HUES48 (cell line): ENCODE results near the gene DNAAF2.
"Not testable (repeated sequence)": the region's sequence is repeated elsewhere in the genome, so short reads cannot be mapped to it uniquely, and the experiment has no call there.

Experiments used
- H3K27ac ChIP-seq: one replicate; pipeline ENCODE4 v1.7.0; 2013; ENCODE audit warnings: low read depth, low read length, inconsistent platforms
- H3K27me3 ChIP-seq: 2 replicates; pipeline ENCODE4 v1.6.1; 2013; ENCODE audit warnings: mild to moderate bottlenecking, low read length; ENCODE audit not compliant: control insufficient read depth, insufficient read depth
- H3K36me3 ChIP-seq: 2 replicates; pipeline ENCODE4 v1.6.1; 2013; ENCODE audit warnings: low read length; ENCODE audit not compliant: control insufficient read depth, insufficient read depth
- H3K4me1 ChIP-seq: 2 replicates; pipeline ENCODE4 v1.6.1; 2013; ENCODE audit warnings: mild to moderate bottlenecking, low read length; ENCODE audit not compliant: control insufficient read depth, insufficient read depth
- H3K4me3 ChIP-seq: 2 replicates; pipeline ENCODE4 v1.5.1; 2013; ENCODE audit warnings: mild to moderate bottlenecking, low read depth, low read length
- H3K9ac ChIP-seq: 2 replicates; pipeline ENCODE4 v1.6.1; 2013; ENCODE audit warnings: mild to moderate bottlenecking, low read depth, low read length, moderate library complexity
- H3K9me3 ChIP-seq: 2 replicates; pipeline ENCODE4 v1.6.1; 2013; ENCODE audit warnings: low read length; ENCODE audit not compliant: control insufficient read depth, insufficient read depth

The DNAAF2 gene

DNA sequence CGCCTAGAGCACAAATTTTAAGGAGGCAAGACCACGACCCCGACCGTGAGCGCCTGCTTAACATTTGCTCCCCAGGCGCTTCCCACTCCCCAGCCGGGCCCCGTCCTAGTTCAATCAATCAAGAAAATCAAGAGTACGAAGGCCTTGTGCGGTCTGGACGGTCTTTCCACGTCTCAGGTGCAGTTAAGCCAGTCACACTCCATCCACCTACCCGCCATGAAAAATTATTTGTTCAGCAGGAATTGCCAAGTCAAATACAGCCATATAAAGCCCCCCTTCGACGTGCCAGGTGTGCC, 36.9 kb downstream of the DNAAF2 start:
- Histone ChIP-seq H3K4me3 (peak overlapping the region; percentile 98), H3K4me1 (no peaks in the 10 kb centered on the region), H3K9me3 (no peaks in the 10 kb centered on the region), H3K27me3 (no peaks in the 10 kb centered on the region), H3K27ac (peak overlapping the region; percentile 91), H3K36me3 (peaks cover 9% of the 10 kb centered on the region), H3K9ac (peak overlapping the region; percentile 95)

DNA sequence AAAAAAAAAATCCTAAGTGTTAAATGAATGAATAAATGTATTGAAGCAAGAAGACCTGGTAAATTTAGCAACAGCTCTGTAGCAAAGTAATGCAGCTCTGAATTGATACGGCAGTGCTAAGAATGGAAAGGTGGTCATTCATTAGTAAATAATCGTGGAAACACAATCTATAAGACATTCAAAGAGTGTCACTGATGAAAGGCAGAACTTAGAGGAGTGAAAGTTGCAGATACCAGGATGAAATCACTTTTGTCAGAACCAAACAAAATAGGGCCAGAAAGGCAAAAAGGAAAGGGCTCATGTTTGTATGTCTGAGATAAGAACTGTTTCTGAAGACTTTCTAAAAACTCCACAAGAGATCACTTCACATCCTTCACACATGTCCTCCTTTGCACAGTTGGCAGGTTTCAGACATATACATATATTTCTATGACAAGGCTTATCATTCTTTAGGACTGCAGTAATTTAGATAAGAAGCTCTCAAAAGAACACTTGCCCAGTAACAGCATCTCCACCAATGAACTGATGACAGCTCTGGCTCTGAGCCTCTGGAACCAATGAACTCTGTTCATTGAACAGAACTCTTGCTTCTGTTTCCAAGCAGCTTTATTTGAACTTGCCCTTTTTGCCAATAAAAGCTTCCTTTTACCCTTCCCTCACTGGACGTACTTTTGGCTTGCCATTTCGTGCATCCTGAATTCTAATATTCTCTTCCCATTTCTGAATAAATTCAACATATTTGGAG, 40.5 kb downstream of the DNAAF2 start:
- no peak overlapping the region for H3K9ac ChIP-seq
- no peaks in the 10 kb centered on the region for H3K4me1 ChIP-seq
- no peaks in the 10 kb centered on the region for H3K27me3 ChIP-seq
- no peaks in the 10 kb centered on the region for H3K9me3 ChIP-seq
- no peaks in the 10 kb centered on the region for H3K36me3 ChIP-seq
- no peak overlapping the region for H3K27ac ChIP-seq
- no peak overlapping the region for H3K4me3 ChIP-seq

DNA sequence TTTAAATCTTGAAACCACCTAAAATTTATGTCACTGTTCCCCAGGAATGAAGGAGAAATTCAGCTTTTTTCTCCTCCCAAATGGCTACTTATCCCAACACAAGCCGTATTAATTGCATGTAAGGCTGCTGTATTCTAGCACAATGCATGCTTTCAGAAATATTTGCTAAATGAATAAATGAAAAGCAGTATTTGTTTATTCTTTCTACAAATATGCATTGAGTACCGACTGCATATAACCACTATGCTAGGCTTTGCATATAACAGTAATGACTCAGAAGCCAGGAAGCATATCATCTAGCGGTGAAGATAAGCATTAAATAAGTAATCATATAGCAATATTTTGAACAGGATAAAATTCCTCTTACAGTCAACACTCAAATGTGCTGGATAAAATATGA, 42.0 kb downstream of the DNAAF2 start:
- no peak overlapping the region for H3K9ac ChIP-seq
- no peak overlapping the region for H3K4me3 ChIP-seq
- H3K9me3 ChIP-seq, result no peaks in the 10 kb centered on the region
- no peaks in the 10 kb centered on the region for H3K36me3 ChIP-seq
- H3K4me1 ChIP-seq, result no peaks in the 10 kb centered on the region
- H3K27ac ChIP-seq, result no peak overlapping the region
- no peaks in the 10 kb centered on the region for H3K27me3 ChIP-seq

DNA sequence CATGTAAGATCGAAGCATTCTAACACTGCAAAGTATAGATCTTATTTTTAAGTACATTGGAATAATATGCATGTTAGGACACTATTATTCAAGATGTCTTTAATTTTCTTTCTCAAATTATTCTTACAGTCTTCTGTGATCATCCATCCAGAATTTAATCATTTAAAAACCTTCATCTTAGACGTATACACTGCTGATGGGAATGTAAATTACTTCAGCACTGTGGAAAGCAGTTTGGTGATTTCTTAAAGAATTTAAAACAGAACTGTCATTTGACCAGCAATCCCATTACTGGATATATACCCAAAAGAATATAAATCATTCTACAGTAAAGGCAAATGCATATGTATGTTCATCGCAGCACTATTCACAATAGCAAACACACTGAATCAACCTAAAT, 45.7 kb downstream of the DNAAF2 start:
- no peaks in the 10 kb centered on the region for H3K27me3 ChIP-seq
- H3K27ac ChIP-seq, result no peak overlapping the region
- H3K9ac ChIP-seq, result no peak overlapping the region
- H3K9me3 ChIP-seq, result no peaks in the 10 kb centered on the region
- H3K36me3 ChIP-seq, result peaks cover 5% of the 10 kb centered on the region
- H3K4me1 ChIP-seq, result peaks cover 1% of the 10 kb centered on the region
- H3K4me3 ChIP-seq, result no peak overlapping the region

DNA sequence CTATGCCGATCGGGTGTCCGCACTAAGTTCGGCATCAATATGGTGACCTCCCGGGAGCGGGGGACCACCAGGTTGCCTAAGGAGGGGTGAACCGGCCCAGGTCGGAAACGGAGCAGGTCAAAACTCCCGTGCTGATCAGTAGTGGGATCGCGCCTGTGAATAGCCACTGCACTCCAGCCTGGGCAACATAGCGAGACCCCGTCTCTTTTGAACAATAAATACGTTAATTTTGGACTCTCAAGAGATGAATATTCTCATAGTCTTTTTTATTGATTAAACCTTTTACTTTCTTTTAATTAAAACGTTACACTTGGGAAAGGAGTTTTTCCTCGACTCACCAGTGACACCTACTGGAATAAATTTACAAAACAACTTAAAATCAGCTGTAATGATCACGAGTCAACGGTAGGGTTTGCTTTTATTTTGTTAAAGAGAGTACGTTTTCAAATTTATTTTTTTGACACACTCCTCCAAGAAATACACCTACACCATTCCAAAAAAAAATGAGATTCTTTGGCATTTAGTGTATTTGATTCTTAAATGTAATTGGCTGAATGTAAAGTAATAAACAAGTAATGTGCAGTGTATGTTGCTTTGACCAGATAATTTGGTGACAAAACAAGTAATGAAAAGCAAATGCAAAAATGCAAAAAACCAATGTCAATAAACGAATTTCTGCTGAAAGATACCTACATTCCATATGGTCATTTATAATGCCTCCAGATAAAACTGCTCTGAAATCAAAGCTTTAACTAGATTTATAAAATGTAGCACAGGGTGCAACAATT, 48.2 kb downstream of the DNAAF2 start:
- no peaks in the 10 kb centered on the region for H3K9me3 ChIP-seq
- peaks cover 30% of the 10 kb centered on the region for H3K36me3 ChIP-seq
- H3K4me1 ChIP-seq, result peaks cover 19% of the 10 kb centered on the region
- H3K4me3 ChIP-seq, result peak overlapping the region; percentile 49
- H3K27me3 ChIP-seq, result no peaks in the 10 kb centered on the region
- H3K9ac ChIP-seq, result no peak overlapping the region
- peak overlapping the region; percentile 75 for H3K27ac ChIP-seq

DNA sequence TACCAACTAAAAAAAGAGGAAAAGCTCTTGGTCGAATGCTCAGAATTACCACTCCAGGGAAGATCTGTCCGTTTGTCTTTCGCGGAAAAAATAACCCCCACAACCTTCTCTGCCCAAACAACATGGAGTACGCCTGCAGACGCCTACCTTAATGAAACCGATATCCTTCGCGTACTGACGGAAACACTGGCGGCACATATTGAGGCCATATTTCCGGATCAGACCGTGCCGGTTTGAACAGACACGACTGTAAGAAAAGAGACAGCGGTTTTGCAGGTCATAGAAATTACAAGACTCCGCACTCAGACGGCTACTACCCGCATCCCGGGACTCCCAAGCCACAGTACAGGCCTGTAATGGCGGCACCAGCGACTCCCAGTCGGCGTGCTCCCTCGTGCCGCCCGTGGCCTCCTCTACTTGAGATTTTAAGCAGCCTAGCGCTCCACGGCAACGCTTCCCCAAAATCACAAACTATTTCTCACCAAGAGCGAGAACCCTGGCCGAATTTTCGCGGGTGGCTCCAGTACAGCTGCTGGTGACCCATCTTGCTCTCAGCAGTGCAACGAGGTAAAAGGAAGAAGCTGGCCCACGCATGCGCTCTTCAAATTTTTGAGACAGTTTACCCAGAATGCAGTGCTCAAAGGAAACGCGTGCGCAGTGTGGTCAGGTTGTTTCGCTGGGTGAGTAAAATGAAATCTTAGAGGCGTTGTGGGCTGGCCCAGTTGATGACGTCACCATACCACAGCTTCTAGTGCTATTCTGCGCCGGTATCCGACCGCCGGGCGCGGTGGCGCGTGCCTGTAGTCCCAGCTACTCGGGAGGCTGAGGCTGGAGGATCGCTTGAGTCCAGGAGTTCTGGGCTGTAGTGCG, 49.0 kb downstream of the DNAAF2 start, which contains the start of gene RPS29:
Gene RPS29 (minus strand): TSS at position 578 of the 870 bp plus-strand sequence. CDS start 34 bp downstream, at position 544.
- Histone ChIP-seq H3K4me1 (peaks cover 19% of the 10 kb centered on the region), H3K36me3 (peaks cover 30% of the 10 kb centered on the region), H3K27ac (peak within 1 kb of the TSS; percentile 88), H3K27me3 (no peaks in the 10 kb centered on the region), H3K4me3 (peak within 1 kb of the TSS; percentile 88), H3K9me3 (no peaks in the 10 kb centered on the region), H3K9ac (peak within 1 kb of the TSS; percentile 99)

DNA sequence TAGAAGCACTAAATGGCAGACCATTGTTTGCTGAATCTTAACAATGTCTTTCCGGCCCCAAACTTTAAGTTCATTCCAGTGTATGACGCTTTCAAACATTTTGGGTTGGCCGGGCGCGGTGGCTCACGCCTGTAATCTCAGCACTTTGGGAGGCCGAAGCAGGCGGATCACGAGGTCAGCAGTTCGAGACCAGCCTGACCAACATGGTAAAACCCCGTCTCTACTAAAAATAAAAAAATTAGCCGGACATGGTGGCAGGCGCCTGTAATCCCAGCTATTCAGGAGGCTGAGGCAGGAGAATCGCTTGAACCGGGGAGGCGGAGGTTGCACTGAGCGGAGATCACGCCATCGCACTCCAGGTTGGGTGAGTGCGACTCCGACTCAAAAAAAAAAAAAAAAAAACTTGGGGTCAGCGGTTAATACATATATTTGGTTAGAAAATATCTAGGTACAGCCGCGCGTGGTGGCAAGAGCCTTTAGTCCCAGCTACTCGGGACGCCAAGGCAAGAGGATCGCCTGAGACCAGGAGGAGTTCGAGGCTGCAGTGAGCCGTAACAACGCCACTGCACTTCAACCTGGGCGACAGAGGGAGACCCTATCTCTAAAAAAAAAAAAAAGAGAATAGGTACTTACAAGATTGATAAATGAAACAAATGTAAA, 49.9 kb downstream of the DNAAF2 start:
- not testable (repeated sequence) for H3K9me3 ChIP-seq, H3K27me3 ChIP-seq
- peak overlapping the region; percentile 88 for H3K27ac ChIP-seq
- peak overlapping the region; percentile 88 for H3K4me3 ChIP-seq
- peaks cover 19% of the 10 kb centered on the region for H3K4me1 ChIP-seq
- peaks cover 30% of the 10 kb centered on the region for H3K36me3 ChIP-seq
- peak overlapping the region; percentile 99 for H3K9ac ChIP-seq

DNA sequence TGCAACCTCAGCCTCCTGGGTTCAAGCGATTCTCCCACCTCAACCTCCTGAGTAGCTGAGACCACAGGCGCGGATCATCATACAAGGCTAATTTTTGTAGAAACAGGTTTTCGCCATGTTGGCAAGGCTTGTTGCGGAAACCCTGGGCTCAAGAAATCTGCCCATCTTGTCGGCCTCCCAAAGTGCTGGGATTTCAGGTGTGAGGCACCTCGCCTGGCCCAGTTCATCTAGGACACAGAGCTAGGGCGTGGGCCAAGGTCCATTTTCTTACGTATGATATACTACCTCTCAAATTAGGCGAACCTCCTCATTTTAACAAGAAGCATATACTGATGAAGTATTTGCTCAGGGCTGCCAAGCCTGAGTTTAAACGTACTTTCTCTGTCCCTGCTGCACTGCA, 51.0 kb downstream of the DNAAF2 start:
- Histone ChIP-seq H3K27ac (peak overlapping the region; percentile 63), H3K27me3 (no peaks in the 10 kb centered on the region), H3K9ac (peak overlapping the region; percentile 99), H3K9me3 (no peaks in the 10 kb centered on the region), H3K4me1 (peaks cover 19% of the 10 kb centered on the region), H3K36me3 (peaks cover 33% of the 10 kb centered on the region), H3K4me3 (peak overlapping the region; percentile 88)

DNA sequence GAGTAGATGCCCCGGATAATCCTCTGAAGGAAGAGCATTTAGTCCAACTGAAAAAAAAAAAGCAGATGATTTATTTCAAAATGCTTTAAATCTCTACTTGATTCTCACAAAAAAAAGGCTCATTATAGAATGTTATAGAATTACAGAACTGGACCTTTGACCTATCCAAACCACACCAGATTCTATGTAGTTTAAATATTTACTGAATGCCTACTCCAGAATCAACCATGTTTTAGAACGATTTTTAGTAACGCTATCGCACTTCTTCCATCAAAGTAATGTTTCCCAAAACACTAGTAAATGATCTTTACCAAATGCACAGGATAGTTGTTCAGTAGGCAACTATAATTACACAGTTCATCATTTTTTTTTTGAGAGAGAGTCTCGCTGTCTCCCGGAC, 51.4 kb downstream of the DNAAF2 start:
- Histone ChIP-seq H3K27ac (peak overlapping the region; percentile 63), H3K4me1 (peaks cover 19% of the 10 kb centered on the region), H3K27me3 (no peaks in the 10 kb centered on the region), H3K36me3 (peaks cover 33% of the 10 kb centered on the region), H3K4me3 (peak overlapping the region; percentile 88), H3K9ac (peak overlapping the region; percentile 99), H3K9me3 (no peaks in the 10 kb centered on the region)

DNA sequence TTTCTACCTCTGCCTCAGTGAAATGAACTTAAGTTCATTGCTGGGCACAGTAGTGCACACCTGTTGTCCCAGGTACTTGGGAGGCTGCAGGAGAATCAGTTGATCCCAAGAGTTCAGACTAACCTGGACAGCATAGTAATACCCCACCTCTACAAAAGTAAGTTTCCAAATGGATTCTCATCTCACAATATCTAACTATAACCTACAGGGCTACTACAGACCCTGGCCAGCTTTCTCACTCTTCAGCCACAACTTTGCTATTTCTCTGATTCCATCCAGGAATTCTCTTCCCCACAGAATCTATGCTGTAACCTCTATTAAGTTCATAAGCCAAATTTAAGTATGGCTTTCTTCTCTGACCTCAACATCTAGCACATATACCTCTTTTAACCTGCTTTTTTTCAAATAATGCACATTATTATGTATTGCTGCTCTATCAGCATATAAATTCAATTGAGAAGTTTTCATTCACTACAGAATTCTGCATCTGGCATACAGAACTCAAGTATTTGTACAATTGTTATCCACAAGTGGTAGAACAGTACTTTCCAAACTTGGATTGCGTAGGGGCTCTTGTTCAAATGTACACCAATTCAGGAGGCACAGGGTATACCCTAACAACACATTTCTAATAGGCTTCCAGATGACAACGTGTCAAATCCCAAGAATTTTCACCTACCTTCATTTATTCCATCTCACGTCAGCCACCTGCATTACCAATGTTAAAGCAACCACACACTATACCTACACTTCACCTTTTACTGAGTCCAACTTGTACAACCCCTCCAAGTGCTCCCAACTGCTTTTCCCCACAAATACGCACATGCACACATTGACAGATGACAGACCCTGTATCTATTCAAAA, 52.7 kb downstream of the DNAAF2 start:
- no peaks in the 10 kb centered on the region for H3K9me3 ChIP-seq

More for the DNA sequence above, 52.7 kb downstream of the DNAAF2 start:
- Histone ChIP-seq H3K9ac (peak overlapping the region; percentile 14; the same call in 1 of the 2 replicates), H3K27me3 (no peaks in the 10 kb centered on the region), H3K36me3 (peaks cover 41% of the 10 kb centered on the region), H3K4me1 (peaks cover 19% of the 10 kb centered on the region), H3K27ac (peak overlapping the region; percentile 63), H3K4me3 (no peak overlapping the region)
